K562 (cell line): ENCODE results near the gene KATNB1. TPM values are rescaled to one million over a fixed set of nuclear protein-coding genes. Genes with fewer than 3 reads are reported as not detected.

Experiments
- ASH1L ChIP-seq: fragments of 450-650 bp; IDR thresholded peaks from 2 replicates; pipeline ENCODE4 v1.6.1; 2018; ENCODE audit warnings: borderline replicate concordance, mild to moderate bottlenecking, low read depth; ENCODE audit not compliant: partially characterized antibody
- BRD9 ChIP-seq: fragments of 450-650 bp; IDR thresholded peaks from 2 replicates; pipeline ENCODE4 v1.6.1; 2018; ENCODE audit warnings: low read depth; ENCODE audit not compliant: partially characterized antibody
- CBFA2T2 ChIP-seq: fragments of 450-650 bp; conservative IDR thresholded peaks from 2 replicates; pipeline ENCODE4 v1.6.1; 2017; ENCODE audit warnings: mild to moderate bottlenecking
- CC2D1A ChIP-seq: fragments of 450-650 bp; IDR thresholded peaks from 2 replicates; pipeline ENCODE4 v1.6.1; 2017; ENCODE audit warnings: mild to moderate bottlenecking
- CREM ChIP-seq: IDR thresholded peaks from 2 replicates; pipeline ENCODE4 v1.6.1; 2014; ENCODE audit warnings: antibody characterized with exemption, low read depth
- ELF4 ChIP-seq: fragments of 450-650 bp; formaldehyde crosslinking; IDR thresholded peaks from 2 replicates; pipeline ENCODE4 v1.4.0; 2022; ENCODE audit warnings: missing genetic modification characterization
- ETS2 ChIP-seq: IDR thresholded peaks from 2 replicates; pipeline ENCODE4 v1.6.1; 2016; ENCODE audit warnings: borderline replicate concordance, missing genetic modification characterization, mild to moderate bottlenecking, moderate library complexity, missing compliant biosample characterization; ENCODE audit not compliant: poor library complexity, severe bottlenecking
- GABPA ChIP-seq: fragments of 200-800 bp; sonication (Bioruptor generic); conservative IDR thresholded peaks from 2 replicates; pipeline ENCODE4 v1.6.1; 2016; ENCODE audit warnings: low read depth, missing genetic modification characterization, missing compliant biosample characterization
- MECOM ChIP-seq: fragments of 250-450 bp; sonication (Bioruptor Pico); IDR thresholded peaks from 2 replicates; pipeline ENCODE4 v1.8.0; 2022; ENCODE audit warnings: inconsistent platforms
- MTA2 ChIP-seq: fragments of 450-650 bp; IDR thresholded peaks from 2 replicates; pipeline ENCODE4 v1.6.1; 2016; ENCODE audit warnings: low read depth
- NBN ChIP-seq: fragments of 450-650 bp; IDR thresholded peaks from 2 replicates; pipeline ENCODE4 v1.6.1; 2016; ENCODE audit warnings: low read depth, mild to moderate bottlenecking
- NCOA1 ChIP-seq: fragments of 450-650 bp; IDR thresholded peaks from 2 replicates; pipeline ENCODE4 v1.6.1; 2016; ENCODE audit warnings: low read depth
- NEUROD1 ChIP-seq: fragments of 150-350 bp; IDR thresholded peaks from 2 replicates; pipeline ENCODE4 v1.6.1; 2014; ENCODE audit warnings: borderline replicate concordance, low read length, low read depth; ENCODE audit not compliant: partially characterized antibody
- NRF1 ChIP-seq, 2 experiments: fragments of 450-650 bp; IDR thresholded peaks in 1 of 2; conservative IDR thresholded peaks in 1 of 2; 2 replicates each; pipeline ENCODE4 v1.6.1; 2014; ENCODE audit warnings: mild to moderate bottlenecking in 2 of 2
- PCBP2 ChIP-seq: fragments of 200-400 bp; formaldehyde crosslinking; IDR thresholded peaks from 2 replicates; pipeline ENCODE4 v1.6.1; 2018; ENCODE audit warnings: low read length, low read depth, mild to moderate bottlenecking, moderate library complexity; ENCODE audit not compliant: poor library complexity, severe bottlenecking
- RBFOX2 ChIP-seq: fragments of 200-400 bp; formaldehyde crosslinking; IDR thresholded peaks from 2 replicates; pipeline ENCODE4 v1.6.1; 2017; ENCODE audit warnings: low read depth, mild to moderate bottlenecking, low read length, moderate library complexity
- RUNX1 ChIP-seq: sonication (generic); IDR thresholded peaks from 2 replicates; pipeline ENCODE4 v1.6.1; 2016; ENCODE audit warnings: antibody characterized with exemption, low read depth
- ZEB2 ChIP-seq: fragments of 450-650 bp; IDR thresholded peaks from 2 replicates; pipeline ENCODE4 v1.6.1; 2016
- ZFP36 ChIP-seq: fragments of 150-350 bp; IDR thresholded peaks from 2 replicates; pipeline ENCODE4 v1.6.1; 2018; ENCODE audit warnings: low read length, low read depth; ENCODE audit not compliant: partially characterized antibody
- polyA plus RNA-seq, 8 experiments: library from polyadenylated mRNA; depleted of rRNA in 4 of 8; stranded (reverse) in 5 of 8; unstranded in 3 of 8; fragments of >200 nt; fragmentation: Nextera tagmentation in 2 of 8; fragmentation: Illumina TruSeq in 1 of 8; extraction: Ambion mirVana in 2 of 8; extraction: Trizol in 1 of 8; gene quantifications; 2 replicates each; pipeline versions ENCODE4 v1.2.1 to v1.2.3, GENCODE V29; 2011 to 2014; ENCODE audit warnings: inconsistent platforms in 1 of 8, missing spikeins in 1 of 8
- total RNA-seq, 7 experiments: library from RNA; depleted of rRNA in 6 of 7; stranded (reverse); fragments of >200 nt in 6 of 7; fragmentation: Illumina TruSeq in 2 of 7; extraction: Trizol in 2 of 7; gene quantifications; 2 replicates each; pipeline versions ENCODE4 v1.2.1 to v1.2.3, GENCODE V29; 2011 to 2021; ENCODE audit warnings: low replicate concordance in 1 of 7
- TF ChIP-seq, protein P1 (sequence below), 2 experiments: IDR thresholded peaks; 2 replicates each; pipeline ENCODE4 v1.6.1; 2012; ENCODE audit warnings: improper control_type of control experiment in 2 of 2, low read depth in 2 of 2, low read length in 2 of 2, borderline replicate concordance in 1 of 2
- TF ChIP-seq, protein P2 (sequence below): fragments of 450-650 bp; IDR thresholded peaks from 2 replicates; pipeline ENCODE4 v1.6.1; 2016; ENCODE audit warnings: antibody characterized with exemption
- TF ChIP-seq, protein P3 (sequence below): sonication (generic); formaldehyde crosslinking; IDR thresholded peaks from 2 replicates; pipeline ENCODE4 v1.5.0; 2020; ENCODE audit warnings: missing genetic modification reagents

KATNB1 gene
- total and polyA plus RNA-seq, 9 of the 15 experiments (the other 6 are each of a cell fraction or from before 2014, with no cell fraction given), result 1.2 to 52.6 (median 21.9) TPM

DNA sequence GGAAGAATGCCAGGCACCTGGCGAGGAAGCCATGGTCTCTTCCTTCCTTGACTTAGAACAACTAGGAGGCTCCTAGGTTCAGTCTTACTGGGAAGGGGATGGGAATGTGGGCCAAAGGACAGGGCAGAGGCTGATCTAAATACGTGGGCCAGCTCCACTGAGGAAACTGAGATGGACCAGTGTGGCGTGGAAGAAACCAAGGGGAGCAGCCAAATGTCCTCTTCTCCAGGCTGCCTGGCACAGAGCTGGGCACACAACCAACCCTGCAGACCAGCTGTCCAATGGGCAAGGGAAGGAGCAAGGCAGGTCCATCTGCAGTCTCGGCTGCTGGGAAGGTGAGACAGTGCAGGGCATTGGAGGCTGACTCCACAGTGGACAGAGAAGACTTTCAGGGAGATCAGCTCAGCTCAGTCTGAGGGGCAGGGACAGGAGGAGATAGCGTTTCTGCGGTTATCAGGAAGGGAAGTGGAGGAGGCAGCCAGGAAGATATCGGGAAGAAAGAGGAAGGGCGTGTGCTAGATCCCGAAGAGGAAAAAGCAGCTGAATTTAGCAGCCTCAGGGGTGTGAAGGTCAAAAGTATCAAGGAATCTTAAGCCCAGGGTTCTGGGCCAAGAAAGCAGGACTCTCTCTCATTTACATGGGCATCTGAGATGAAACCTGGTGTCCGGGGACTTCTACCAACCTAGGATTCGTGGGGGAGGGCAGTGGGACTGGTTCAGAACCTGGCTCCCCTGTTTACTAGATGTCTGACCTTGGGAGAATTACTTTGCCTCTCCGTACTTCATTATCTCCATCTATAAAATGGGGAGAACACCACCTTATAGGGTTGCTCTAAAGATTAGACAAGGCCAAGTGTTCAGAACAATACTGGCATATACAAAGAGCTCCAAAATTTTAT, 64.9 kb downstream of the KATNB1 start (continued):
- TF ChIP-seq, protein P1, sequence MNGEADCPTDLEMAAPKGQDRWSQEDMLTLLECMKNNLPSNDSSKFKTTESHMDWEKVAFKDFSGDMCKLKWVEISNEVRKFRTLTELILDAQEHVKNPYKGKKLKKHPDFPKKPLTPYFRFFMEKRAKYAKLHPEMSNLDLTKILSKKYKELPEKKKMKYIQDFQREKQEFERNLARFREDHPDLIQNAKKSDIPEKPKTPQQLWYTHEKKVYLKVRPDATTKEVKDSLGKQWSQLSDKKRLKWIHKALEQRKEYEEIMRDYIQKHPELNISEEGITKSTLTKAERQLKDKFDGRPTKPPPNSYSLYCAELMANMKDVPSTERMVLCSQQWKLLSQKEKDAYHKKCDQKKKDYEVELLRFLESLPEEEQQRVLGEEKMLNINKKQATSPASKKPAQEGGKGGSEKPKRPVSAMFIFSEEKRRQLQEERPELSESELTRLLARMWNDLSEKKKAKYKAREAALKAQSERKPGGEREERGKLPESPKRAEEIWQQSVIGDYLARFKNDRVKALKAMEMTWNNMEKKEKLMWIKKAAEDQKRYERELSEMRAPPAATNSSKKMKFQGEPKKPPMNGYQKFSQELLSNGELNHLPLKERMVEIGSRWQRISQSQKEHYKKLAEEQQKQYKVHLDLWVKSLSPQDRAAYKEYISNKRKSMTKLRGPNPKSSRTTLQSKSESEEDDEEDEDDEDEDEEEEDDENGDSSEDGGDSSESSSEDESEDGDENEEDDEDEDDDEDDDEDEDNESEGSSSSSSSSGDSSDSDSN (IDR thresholded peaks at IDR 0.05; ENCODE audit: borderline replicate concordance in 1 of 2, low read depth in 2 of 2, low read length in 2 of 2), result 0 out of 4 replicates have a peak, but pooled peaks of 1 of the 2 experiments have one; percentile 63
- TF ChIP-seq, protein P2, sequence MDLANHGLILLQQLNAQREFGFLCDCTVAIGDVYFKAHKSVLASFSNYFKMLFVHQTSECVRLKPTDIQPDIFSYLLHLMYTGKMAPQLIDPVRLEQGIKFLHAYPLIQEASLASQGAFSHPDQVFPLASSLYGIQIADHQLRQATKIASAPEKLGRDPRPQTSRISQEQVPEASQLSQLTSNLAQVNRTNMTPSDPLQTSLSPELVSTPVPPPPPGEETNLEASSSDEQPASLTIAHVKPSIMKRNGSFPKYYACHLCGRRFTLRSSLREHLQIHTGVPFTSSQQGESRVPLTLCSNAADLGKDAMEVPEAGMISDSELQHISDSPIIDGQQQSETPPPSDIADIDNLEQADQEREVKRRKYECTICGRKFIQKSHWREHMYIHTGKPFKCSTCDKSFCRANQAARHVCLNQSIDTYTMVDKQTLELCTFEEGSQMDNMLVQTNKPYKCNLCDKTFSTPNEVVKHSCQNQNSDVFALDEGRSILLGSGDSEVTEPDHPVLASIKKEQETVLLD, result peak; percentile 52; the same call in 1 of the 2 replicates
- peak; percentile 26 for TF ChIP-seq ZFP36
- TF ChIP-seq MECOM (CRISPR knock-in tag), result 0 out of 2 replicates have a peak, but pooled peaks have one; percentile 47
- TF ChIP-seq, protein P3, sequence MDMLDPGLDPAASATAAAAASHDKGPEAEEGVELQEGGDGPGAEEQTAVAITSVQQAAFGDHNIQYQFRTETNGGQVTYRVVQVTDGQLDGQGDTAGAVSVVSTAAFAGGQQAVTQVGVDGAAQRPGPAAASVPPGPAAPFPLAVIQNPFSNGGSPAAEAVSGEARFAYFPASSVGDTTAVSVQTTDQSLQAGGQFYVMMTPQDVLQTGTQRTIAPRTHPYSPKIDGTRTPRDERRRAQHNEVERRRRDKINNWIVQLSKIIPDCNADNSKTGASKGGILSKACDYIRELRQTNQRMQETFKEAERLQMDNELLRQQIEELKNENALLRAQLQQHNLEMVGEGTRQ (CRISPR knock-in tag), result no peak
- TF ChIP-seq ETS2, result no peak
- peak; percentile 58; the same call in 1 of the 2 replicates for TF ChIP-seq CREM
- TF ChIP-seq NRF1 (conservative IDR thresholded peaks at IDR 0.05 in 1 of 2, IDR thresholded peaks at IDR 0.05 in 1 of 2), result no peak
- TF ChIP-seq PCBP2, result no peak
- TF ChIP-seq CC2D1A, result 0 out of 2 replicates have a peak, but pooled peaks have one; percentile 44
- peak; percentile 60 for TF ChIP-seq BRD9
- TF ChIP-seq RUNX1, result 0 out of 2 replicates have a peak, but pooled peaks have one; percentile 54
- peak; percentile 51; the same call in 1 of the 2 replicates for TF ChIP-seq CBFA2T2
- peak; percentile 40; the same call in 1 of the 2 replicates for TF ChIP-seq GABPA (tag)
- peak; percentile 16 for TF ChIP-seq NEUROD1
- peak; percentile 69 for TF ChIP-seq ZEB2
- no peak for TF ChIP-seq ASH1L
- TF ChIP-seq RBFOX2, result no peak
- peak; percentile 56 for TF ChIP-seq MTA2
- peak; percentile 86 for TF ChIP-seq ELF4 (CRISPR knock-in tag)
- TF ChIP-seq NBN, result peak; percentile 84; the same call in 1 of the 2 replicates
- TF ChIP-seq NCOA1, result 0 out of 2 replicates have a peak, but pooled peaks have one; percentile 23
